ENCODE measurements around the gene CCR7. TPM values are rescaled to one million over a fixed set of nuclear protein-coding genes. Genes with fewer than 3 reads are reported as not detected.

CCR7 gene
- total RNA-seq, 1 donor from 2014 or later = not detected

GRCh38 chr17:40516581-40517285, 48.5 kb downstream of the CCR7 start:
- H3K4me3 ChIP-seq (ENCODE audit: low read depth, low read length) = no peak overlapping the region
- DNase-seq (ENCODE audit: low read depth) = no peak
- no peak for TF ChIP-seq CTCF (conservative IDR thresholded peaks at IDR 0.05; ENCODE audit: low read depth, low read length)

GRCh38 chr17:40515491-40516041, 49.7 kb downstream of the CCR7 start:
- H3K4me3 ChIP-seq (ENCODE audit: low read depth, low read length) = no peak overlapping the region
- no peak for TF ChIP-seq CTCF (conservative IDR thresholded peaks at IDR 0.05; ENCODE audit: low read depth, low read length)
- no peak for DNase-seq (ENCODE audit: low read depth)

GRCh38 chr17:40515011-40515410, 50.3 kb downstream of the CCR7 start:
- no peak for DNase-seq (ENCODE audit: low read depth)
- no peak overlapping the region for H3K4me3 ChIP-seq (ENCODE audit: low read depth, low read length)
- TF ChIP-seq CTCF (conservative IDR thresholded peaks at IDR 0.05; ENCODE audit: low read depth, low read length) = no peak

- no peak for TF ChIP-seq CTCF (conservative IDR thresholded peaks at IDR 0.05; ENCODE audit: low read depth, low read length)
- no peak for DNase-seq (ENCODE audit: low read depth)
- no peak overlapping the region for H3K4me3 ChIP-seq (ENCODE audit: low read depth, low read length)
These were observed 51.0 kb downstream of the CCR7 start for GRCh38 chr17:40514013-40514875.

GRCh38 chr17:40511667-40512220, 53.5 kb downstream of the CCR7 start:
- no peak overlapping the region for H3K4me3 ChIP-seq (ENCODE audit: low read depth, low read length)
- no peak for TF ChIP-seq CTCF (conservative IDR thresholded peaks at IDR 0.05; ENCODE audit: low read depth, low read length)
- no peak for DNase-seq (ENCODE audit: low read depth)

- no peak for DNase-seq (ENCODE audit: low read depth)
- H3K4me3 ChIP-seq (ENCODE audit: low read depth, low read length) = no peak overlapping the region
- TF ChIP-seq CTCF (conservative IDR thresholded peaks at IDR 0.05; ENCODE audit: low read depth, low read length) = no peak
These were observed 54.1 kb downstream of the CCR7 start for GRCh38 chr17:40511136-40511535.
